Progenitor cell of endocrine pancreas (in vitro differentiated cells): Measurements from ENCODE around the gene SRP54. TPM values are rescaled to one million over a fixed set of nuclear protein-coding genes. Genes with fewer than 3 reads are reported as not detected.

Experiments
- DNase-seq: peaks from one replicate; pipeline ENCODE4 v3.0.0; 2021; ENCODE audit warnings: low spot score; ENCODE audit not compliant: unreplicated experiment
- H3K27ac Mint-ChIP-seq: 2 replicates; pipeline ENCODE4 v1.8.0; 2021; ENCODE audit warnings: mild to moderate bottlenecking, moderate library complexity, mixed read lengths
- H3K27me3 Mint-ChIP-seq: 2 replicates; pipeline ENCODE4 v1.8.0; 2021; ENCODE audit warnings: mixed read lengths
- H3K36me3 Mint-ChIP-seq: 2 replicates; pipeline ENCODE4 v1.8.0; 2022; ENCODE audit warnings: mixed read lengths; ENCODE audit not compliant: insufficient read depth
- H3K4me1 Mint-ChIP-seq: 2 replicates; pipeline ENCODE4 v1.8.0; 2021; ENCODE audit warnings: low read depth, mixed read lengths
- H3K4me3 Mint-ChIP-seq: 2 replicates; pipeline ENCODE4 v1.8.0; 2021; ENCODE audit warnings: low read depth, mild to moderate bottlenecking, moderate library complexity, mixed read lengths
- H3K9me3 Mint-ChIP-seq: 2 replicates; pipeline ENCODE4 v1.8.0; 2021; ENCODE audit warnings: low read depth, mixed read lengths
- total RNA-seq: library from RNA; stranded (reverse); gene quantifications from 2 replicates; pipeline ENCODE4 v1.2.1, GENCODE V29; 2021
- TF ChIP-seq, protein P1 (sequence below): fragments of 200-600 bp; sonication (generic); IDR thresholded peaks from one replicate; pipeline ENCODE4 v1.5.0; 2021; ENCODE audit warnings: antibody characterized with exemption, mild to moderate bottlenecking; ENCODE audit not compliant: unreplicated experiment

SRP54 gene
- total RNA-seq, 1 donor from 2014 or later = 62.0 TPM

DNA sequence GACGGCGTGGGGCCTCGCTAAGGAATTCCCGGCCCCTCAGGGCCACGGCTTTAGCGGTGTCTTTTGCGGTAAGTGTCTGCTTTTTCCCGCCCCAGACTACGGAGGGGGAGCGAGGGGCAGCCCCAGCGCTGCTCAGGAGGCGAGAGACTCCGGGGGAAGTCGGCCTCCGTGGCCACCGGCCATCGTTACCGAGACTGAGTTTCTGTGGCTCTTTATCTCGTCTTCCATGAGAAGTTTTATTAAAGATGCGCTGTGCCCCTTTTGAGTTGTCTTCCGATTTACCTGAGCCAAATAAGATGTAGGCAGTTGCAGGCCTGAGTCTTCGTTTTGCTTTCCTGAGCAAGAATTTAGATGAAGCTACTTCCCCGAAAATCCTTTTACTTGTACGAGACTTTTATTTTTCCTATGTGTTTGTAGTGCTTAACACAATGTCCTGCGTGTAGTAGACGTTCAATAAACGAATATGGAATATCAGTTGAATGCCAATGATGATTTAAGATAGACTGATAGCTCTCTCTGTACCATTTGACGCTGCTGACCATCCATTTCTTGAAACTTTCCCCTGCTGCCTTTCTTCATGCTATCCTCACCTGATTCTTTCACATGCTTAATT, 462 bp downstream of the SRP54 start:
- TF ChIP-seq, protein P1, sequence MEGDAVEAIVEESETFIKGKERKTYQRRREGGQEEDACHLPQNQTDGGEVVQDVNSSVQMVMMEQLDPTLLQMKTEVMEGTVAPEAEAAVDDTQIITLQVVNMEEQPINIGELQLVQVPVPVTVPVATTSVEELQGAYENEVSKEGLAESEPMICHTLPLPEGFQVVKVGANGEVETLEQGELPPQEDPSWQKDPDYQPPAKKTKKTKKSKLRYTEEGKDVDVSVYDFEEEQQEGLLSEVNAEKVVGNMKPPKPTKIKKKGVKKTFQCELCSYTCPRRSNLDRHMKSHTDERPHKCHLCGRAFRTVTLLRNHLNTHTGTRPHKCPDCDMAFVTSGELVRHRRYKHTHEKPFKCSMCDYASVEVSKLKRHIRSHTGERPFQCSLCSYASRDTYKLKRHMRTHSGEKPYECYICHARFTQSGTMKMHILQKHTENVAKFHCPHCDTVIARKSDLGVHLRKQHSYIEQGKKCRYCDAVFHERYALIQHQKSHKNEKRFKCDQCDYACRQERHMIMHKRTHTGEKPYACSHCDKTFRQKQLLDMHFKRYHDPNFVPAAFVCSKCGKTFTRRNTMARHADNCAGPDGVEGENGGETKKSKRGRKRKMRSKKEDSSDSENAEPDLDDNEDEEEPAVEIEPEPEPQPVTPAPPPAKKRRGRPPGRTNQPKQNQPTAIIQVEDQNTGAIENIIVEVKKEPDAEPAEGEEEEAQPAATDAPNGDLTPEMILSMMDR = no peak
- no peak overlapping the region for H3K27ac Mint-ChIP-seq
- no peaks in the 10 kb centered on the region for H3K27me3 Mint-ChIP-seq
- DNase-seq = no peak
- H3K9me3 Mint-ChIP-seq = no peaks in the 10 kb centered on the region
- peaks cover 1% of the 10 kb centered on the region for H3K36me3 Mint-ChIP-seq
- peaks cover 15% of the 10 kb centered on the region for H3K4me1 Mint-ChIP-seq
- H3K4me3 Mint-ChIP-seq = no peak overlapping the region

DNA sequence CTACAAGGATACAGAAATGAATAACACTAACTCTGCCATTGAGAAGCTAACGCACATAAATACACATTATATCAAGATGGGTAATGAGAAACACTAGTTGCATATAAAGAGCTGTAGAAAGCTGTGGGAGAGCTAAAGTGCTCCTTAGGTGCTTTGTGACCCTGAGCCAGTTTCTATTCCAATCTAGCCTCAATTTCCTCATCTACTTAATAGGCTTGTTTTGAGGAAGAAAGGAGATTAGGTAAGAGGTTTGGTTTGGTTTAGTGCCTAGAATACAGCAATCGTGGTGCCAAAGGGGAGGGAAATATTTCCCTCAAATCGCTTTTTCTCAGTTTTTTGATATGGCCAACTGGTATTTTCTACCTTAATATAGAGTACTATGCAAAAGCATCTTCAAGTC, 994 bp downstream of the SRP54 start:
- TF ChIP-seq, protein P1 = no peak
- no peak overlapping the region for H3K27ac Mint-ChIP-seq
- H3K4me3 Mint-ChIP-seq = no peak overlapping the region
- H3K9me3 Mint-ChIP-seq = no peaks in the 10 kb centered on the region
- no peaks in the 10 kb centered on the region for H3K27me3 Mint-ChIP-seq
- peaks cover 15% of the 10 kb centered on the region for H3K4me1 Mint-ChIP-seq
- DNase-seq = no peak
- H3K36me3 Mint-ChIP-seq = peaks cover 1% of the 10 kb centered on the region

DNA sequence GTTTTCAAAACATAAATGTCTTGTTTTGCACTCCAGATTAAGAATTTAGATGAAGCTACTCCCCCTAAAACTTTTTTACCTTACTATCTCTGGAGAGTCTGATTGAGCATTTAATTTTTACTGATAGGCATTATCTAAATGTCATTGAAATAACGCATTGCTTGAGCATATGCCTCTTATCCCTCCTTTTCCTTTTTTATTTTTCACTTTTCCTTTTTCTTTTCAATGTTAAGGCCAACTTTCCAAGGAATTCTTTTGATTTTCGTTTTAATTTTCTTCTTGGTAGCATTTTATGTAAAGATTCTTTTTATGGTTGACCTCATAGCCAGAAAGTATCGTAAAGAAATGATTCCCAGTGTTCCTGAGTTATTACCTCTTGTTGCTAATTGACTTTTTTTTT, 2.9 kb downstream of the SRP54 start:
- TF ChIP-seq, protein P1 = no peak
- DNase-seq = no peak
- H3K27ac Mint-ChIP-seq = no peak overlapping the region
- peak overlapping the region; percentile 41 for H3K4me3 Mint-ChIP-seq
- no peaks in the 10 kb centered on the region for H3K27me3 Mint-ChIP-seq
- peaks cover 1% of the 10 kb centered on the region for H3K36me3 Mint-ChIP-seq
- H3K4me1 Mint-ChIP-seq = peaks cover 15% of the 10 kb centered on the region
- H3K9me3 Mint-ChIP-seq = no peaks in the 10 kb centered on the region

GRCh38 chr14:34987180-34987579, 4.4 kb downstream of the SRP54 start:
- H3K27me3 Mint-ChIP-seq = no peaks in the 10 kb centered on the region
- H3K36me3 Mint-ChIP-seq = peaks cover 1% of the 10 kb centered on the region
- TF ChIP-seq, protein P1 = no peak
- peaks cover 15% of the 10 kb centered on the region for H3K4me1 Mint-ChIP-seq
- DNase-seq = no peak
- no peaks in the 10 kb centered on the region for H3K9me3 Mint-ChIP-seq
- H3K4me3 Mint-ChIP-seq = no peak overlapping the region
- H3K27ac Mint-ChIP-seq = no peak overlapping the region

- no peak for DNase-seq
- no peak overlapping the region for H3K4me3 Mint-ChIP-seq
- H3K27ac Mint-ChIP-seq = no peak overlapping the region
- H3K27me3 Mint-ChIP-seq = no peaks in the 10 kb centered on the region
- no peaks in the 10 kb centered on the region for H3K9me3 Mint-ChIP-seq
- peaks cover 10% of the 10 kb centered on the region for H3K4me1 Mint-ChIP-seq
- H3K36me3 Mint-ChIP-seq = no peaks in the 10 kb centered on the region
- TF ChIP-seq, protein P1 = no peak
Measured at GRCh38 chr14:34989762-34990161, 7.0 kb downstream of the SRP54 start.
